Measurements from ENCODE around the gene ST6GALNAC5. TPM values are rescaled to one million over a fixed set of nuclear protein-coding genes. Genes with fewer than 3 reads are reported as not detected.

ST6GALNAC5 gene
- total and polyA plus RNA-seq, 2 experiments from 2014 or later: 4.1 to 19.2 TPM

GRCh38 chr1:76921590-76921989 lies 54.3 kb downstream of the ST6GALNAC5 start:
- no peak overlapping the region for H3K4me3 ChIP-seq
- H3F3A ChIP-seq (replicated peaks; ENCODE audit: low read depth): no peaks in the 10 kb centered on the region
- no peak overlapping the region for H2AFZ ChIP-seq
- no peaks in the 10 kb centered on the region for H3K79me2 ChIP-seq (replicated peaks; ENCODE audit: insufficient read depth)
- Mint-ChIP-seq H3K4me3 (no peak overlapping the region), H3K9me3 (no peaks in the 10 kb centered on the region), H3K36me3 (ENCODE audit: low read depth) (no peaks in the 10 kb centered on the region), H3K27ac (no peak overlapping the region), H3K27me3 (ENCODE audit: insufficient read depth, low read depth, poor library complexity) (no peaks in the 10 kb centered on the region), H3K4me1 (peaks cover 28% of the 10 kb centered on the region)
- H3K27me3 ChIP-seq (ENCODE audit: insufficient read depth): no peaks in the 10 kb centered on the region
- no peak overlapping the region for H3K4me2 ChIP-seq
- peaks cover 3% of the 10 kb centered on the region; the same call in 1 of the 2 replicates for H3K4me1 ChIP-seq (ENCODE audit: insufficient read depth)
- TF ChIP-seq NANOG (IDR thresholded peaks at IDR 0.05; ENCODE audit: borderline replicate concordance) (no peak), EZH2 (IDR thresholded peaks at IDR 0.05; ENCODE audit: low read depth, unreplicated experiment) (no peak), EZH2phosphoT487 (IDR thresholded peaks at IDR 0.05; ENCODE audit: unreplicated experiment) (no peak), STAT1 (IDR thresholded peaks at IDR 0.05; ENCODE audit: unreplicated experiment) (no peak), JUNB (IDR thresholded peaks at IDR 0.05; ENCODE audit: unreplicated experiment) (no peak), ZNF114 (CRISPR knock-in tag; IDR thresholded peaks at IDR 0.05) (no peak), ZNF331 (CRISPR knock-in tag; IDR thresholded peaks at IDR 0.05; ENCODE audit: low read depth) (no peak), POLR2AphosphoS5 (IDR thresholded peaks at IDR 0.05; ENCODE audit: low read depth) (no peak), CREB1 (CRISPR knock-in tag; IDR thresholded peaks at IDR 0.05; ENCODE audit: low read depth) (no peak)
- TF ChIP-seq, protein P1, sequence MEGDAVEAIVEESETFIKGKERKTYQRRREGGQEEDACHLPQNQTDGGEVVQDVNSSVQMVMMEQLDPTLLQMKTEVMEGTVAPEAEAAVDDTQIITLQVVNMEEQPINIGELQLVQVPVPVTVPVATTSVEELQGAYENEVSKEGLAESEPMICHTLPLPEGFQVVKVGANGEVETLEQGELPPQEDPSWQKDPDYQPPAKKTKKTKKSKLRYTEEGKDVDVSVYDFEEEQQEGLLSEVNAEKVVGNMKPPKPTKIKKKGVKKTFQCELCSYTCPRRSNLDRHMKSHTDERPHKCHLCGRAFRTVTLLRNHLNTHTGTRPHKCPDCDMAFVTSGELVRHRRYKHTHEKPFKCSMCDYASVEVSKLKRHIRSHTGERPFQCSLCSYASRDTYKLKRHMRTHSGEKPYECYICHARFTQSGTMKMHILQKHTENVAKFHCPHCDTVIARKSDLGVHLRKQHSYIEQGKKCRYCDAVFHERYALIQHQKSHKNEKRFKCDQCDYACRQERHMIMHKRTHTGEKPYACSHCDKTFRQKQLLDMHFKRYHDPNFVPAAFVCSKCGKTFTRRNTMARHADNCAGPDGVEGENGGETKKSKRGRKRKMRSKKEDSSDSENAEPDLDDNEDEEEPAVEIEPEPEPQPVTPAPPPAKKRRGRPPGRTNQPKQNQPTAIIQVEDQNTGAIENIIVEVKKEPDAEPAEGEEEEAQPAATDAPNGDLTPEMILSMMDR (conservative IDR thresholded peaks at IDR 0.05; ENCODE audit: low read depth in 2 of 2): no peak
- TF ChIP-seq, protein P2, sequence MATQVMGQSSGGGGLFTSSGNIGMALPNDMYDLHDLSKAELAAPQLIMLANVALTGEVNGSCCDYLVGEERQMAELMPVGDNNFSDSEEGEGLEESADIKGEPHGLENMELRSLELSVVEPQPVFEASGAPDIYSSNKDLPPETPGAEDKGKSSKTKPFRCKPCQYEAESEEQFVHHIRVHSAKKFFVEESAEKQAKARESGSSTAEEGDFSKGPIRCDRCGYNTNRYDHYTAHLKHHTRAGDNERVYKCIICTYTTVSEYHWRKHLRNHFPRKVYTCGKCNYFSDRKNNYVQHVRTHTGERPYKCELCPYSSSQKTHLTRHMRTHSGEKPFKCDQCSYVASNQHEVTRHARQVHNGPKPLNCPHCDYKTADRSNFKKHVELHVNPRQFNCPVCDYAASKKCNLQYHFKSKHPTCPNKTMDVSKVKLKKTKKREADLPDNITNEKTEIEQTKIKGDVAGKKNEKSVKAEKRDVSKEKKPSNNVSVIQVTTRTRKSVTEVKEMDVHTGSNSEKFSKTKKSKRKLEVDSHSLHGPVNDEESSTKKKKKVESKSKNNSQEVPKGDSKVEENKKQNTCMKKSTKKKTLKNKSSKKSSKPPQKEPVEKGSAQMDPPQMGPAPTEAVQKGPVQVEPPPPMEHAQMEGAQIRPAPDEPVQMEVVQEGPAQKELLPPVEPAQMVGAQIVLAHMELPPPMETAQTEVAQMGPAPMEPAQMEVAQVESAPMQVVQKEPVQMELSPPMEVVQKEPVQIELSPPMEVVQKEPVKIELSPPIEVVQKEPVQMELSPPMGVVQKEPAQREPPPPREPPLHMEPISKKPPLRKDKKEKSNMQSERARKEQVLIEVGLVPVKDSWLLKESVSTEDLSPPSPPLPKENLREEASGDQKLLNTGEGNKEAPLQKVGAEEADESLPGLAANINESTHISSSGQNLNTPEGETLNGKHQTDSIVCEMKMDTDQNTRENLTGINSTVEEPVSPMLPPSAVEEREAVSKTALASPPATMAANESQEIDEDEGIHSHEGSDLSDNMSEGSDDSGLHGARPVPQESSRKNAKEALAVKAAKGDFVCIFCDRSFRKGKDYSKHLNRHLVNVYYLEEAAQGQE (IDR thresholded peaks at IDR 0.05; ENCODE audit: unreplicated experiment): no peak
- TF ChIP-seq, protein P3, sequence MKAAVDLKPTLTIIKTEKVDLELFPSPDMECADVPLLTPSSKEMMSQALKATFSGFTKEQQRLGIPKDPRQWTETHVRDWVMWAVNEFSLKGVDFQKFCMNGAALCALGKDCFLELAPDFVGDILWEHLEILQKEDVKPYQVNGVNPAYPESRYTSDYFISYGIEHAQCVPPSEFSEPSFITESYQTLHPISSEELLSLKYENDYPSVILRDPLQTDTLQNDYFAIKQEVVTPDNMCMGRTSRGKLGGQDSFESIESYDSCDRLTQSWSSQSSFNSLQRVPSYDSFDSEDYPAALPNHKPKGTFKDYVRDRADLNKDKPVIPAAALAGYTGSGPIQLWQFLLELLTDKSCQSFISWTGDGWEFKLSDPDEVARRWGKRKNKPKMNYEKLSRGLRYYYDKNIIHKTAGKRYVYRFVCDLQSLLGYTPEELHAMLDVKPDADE (IDR thresholded peaks at IDR 0.05): no peak
- TF ChIP-seq, protein P4, sequence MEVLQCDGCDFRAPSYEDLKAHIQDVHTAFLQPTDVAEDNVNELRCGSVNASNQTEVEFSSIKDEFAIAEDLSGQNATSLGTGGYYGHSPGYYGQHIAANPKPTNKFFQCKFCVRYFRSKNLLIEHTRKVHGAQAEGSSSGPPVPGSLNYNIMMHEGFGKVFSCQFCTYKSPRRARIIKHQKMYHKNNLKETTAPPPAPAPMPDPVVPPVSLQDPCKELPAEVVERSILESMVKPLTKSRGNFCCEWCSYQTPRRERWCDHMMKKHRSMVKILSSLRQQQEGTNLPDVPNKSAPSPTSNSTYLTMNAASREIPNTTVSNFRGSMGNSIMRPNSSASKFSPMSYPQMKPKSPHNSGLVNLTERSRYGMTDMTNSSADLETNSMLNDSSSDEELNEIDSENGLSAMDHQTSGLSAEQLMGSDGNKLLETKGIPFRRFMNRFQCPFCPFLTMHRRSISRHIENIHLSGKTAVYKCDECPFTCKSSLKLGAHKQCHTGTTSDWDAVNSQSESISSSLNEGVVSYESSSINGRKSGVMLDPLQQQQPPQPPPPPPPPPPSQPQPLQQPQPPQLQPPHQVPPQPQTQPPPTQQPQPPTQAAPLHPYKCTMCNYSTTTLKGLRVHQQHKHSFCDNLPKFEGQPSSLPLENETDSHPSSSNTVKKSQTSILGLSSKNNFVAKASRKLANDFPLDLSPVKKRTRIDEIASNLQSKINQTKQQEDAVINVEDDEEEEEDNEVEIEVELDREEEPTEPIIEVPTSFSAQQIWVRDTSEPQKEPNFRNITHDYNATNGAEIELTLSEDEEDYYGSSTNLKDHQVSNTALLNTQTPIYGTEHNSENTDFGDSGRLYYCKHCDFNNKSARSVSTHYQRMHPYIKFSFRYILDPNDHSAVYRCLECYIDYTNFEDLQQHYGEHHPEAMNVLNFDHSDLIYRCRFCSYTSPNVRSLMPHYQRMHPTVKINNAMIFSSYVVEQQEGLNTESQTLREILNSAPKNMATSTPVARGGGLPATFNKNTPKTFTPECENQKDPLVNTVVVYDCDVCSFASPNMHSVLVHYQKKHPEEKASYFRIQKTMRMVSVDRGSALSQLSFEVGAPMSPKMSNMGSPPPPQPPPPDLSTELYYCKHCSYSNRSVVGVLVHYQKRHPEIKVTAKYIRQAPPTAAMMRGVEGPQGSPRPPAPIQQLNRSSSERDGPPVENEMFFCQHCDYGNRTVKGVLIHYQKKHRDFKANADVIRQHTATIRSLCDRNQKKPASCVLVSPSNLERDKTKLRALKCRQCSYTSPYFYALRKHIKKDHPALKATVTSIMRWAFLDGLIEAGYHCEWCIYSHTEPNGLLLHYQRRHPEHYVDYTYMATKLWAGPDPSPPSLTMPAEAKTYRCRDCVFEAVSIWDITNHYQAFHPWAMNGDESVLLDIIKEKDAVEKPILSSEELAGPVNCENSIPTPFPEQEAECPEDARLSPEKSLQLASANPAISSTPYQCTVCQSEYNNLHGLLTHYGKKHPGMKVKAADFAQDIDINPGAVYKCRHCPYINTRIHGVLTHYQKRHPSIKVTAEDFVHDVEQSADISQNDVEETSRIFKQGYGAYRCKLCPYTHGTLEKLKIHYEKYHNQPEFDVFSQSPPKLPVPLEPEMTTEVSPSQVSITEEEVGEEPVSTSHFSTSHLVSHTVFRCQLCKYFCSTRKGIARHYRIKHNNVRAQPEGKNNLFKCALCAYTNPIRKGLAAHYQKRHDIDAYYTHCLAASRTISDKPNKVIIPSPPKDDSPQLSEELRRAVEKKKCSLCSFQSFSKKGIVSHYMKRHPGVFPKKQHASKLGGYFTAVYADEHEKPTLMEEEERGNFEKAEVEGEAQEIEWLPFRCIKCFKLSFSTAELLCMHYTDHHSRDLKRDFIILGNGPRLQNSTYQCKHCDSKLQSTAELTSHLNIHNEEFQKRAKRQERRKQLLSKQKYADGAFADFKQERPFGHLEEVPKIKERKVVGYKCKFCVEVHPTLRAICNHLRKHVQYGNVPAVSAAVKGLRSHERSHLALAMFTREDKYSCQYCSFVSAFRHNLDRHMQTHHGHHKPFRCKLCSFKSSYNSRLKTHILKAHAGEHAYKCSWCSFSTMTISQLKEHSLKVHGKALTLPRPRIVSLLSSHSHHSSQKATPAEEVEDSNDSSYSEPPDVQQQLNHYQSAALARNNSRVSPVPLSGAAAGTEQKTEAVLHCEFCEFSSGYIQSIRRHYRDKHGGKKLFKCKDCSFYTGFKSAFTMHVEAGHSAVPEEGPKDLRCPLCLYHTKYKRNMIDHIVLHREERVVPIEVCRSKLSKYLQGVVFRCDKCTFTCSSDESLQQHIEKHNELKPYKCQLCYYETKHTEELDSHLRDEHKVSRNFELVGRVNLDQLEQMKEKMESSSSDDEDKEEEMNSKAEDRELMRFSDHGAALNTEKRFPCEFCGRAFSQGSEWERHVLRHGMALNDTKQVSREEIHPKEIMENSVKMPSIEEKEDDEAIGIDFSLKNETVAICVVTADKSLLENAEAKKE (CRISPR knock-in tag; IDR thresholded peaks at IDR 0.05): no peak
- H3K9me2 ChIP-seq (ENCODE audit: insufficient read depth): no peaks in the 10 kb centered on the region
- no peak overlapping the region for H3K27ac ChIP-seq (ENCODE audit: low read depth)
- no peaks in the 10 kb centered on the region for H3K36me3 ChIP-seq (ENCODE audit: insufficient read depth)
- no peak for DNase-seq (ENCODE audit: low spot score)
- no peak for ATAC-seq
- no peaks in the 10 kb centered on the region for H4K20me1 ChIP-seq (replicated peaks; ENCODE audit: insufficient read depth)
